Esophagus squamous epithelium (tissue), 4 donors: ENCODE results near the gene MFN1.

Source experiments
- CTCF ChIP-seq, 6 experiments: fragments of 450-650 bp in 4 of 6; fragments of 200-600 bp in 2 of 6; sonication (generic) in 2 of 6; IDR thresholded peaks; one replicate each; pipeline ENCODE4 v1.5.1; 2016 to 2019; ENCODE audit warnings: antibody characterized with exemption in 6 of 6, mild to moderate bottlenecking in 4 of 6, moderate library complexity in 4 of 6
- POLR2A ChIP-seq, 4 donors: fragments of 450-650 bp; IDR thresholded peaks; one replicate each; pipeline ENCODE4 v1.6.1; 2017; ENCODE audit warnings: antibody characterized with exemption in 4 of 4, mild to moderate bottlenecking in 4 of 4, moderate library complexity in 3 of 4

- no peak for TF ChIP-seq CTCF (IDR thresholded peaks at IDR 0.05)
- no peak for TF ChIP-seq POLR2A (IDR thresholded peaks at IDR 0.05)
Measured at GRCh38 chr3:179302111-179302510, 45.4 kb upstream of the MFN1 start.
